Activated CD8-positive, alpha-beta T cell treated with anti-CD3 and anti-CD28 coated beads for 36 hours (primary cell): Measurements from ENCODE around the gene RPP38. TPM values are rescaled to one million over a fixed set of nuclear protein-coding genes. Genes with fewer than 3 reads are reported as not detected.
A peak's percentile ranks its signal among the peaks of the same experiment; 100 is the strongest.

Experiments
- ATAC-seq: fragments of 200-7000 bp; cut with Tn5 transposase; one replicate; pipeline ENCODE4 v1.10.0; 2021; ENCODE audit warnings: mild to moderate bottlenecking, moderate library complexity
- CTCF ChIA-PET: fragments of 350-600 bp; sonication (Branson Sonifier 250); formaldehyde crosslinking; loops from one replicate; lab custom pipeline; 2021; ENCODE audit warnings: antibody characterized with exemption; lab: Charles Lee
- POLR2A ChIA-PET: fragments of 350-600 bp; sonication (Branson Sonifier 250); formaldehyde crosslinking; loops from one replicate; lab custom pipeline; 2021; ENCODE audit warnings: antibody characterized with exemption; lab: Charles Lee
- DNase-seq: peaks from one replicate; pipeline ENCODE4 v3.0.0-alpha.2; 2020
- H3K27ac Mint-ChIP-seq: one replicate; pipeline ENCODE4 v1.8.0; 2021; ENCODE audit warnings: mild to moderate bottlenecking, mixed read lengths
- H3K27me3 Mint-ChIP-seq: one replicate; pipeline ENCODE4 v1.8.0; 2021; ENCODE audit warnings: mixed read lengths
- H3K36me3 Mint-ChIP-seq: one replicate; pipeline ENCODE4 v1.8.0; 2021; ENCODE audit warnings: low read depth, mixed read lengths
- H3K4me1 Mint-ChIP-seq: one replicate; pipeline ENCODE4 v1.8.0; 2021; ENCODE audit warnings: low read depth, mixed read lengths
- H3K4me3 Mint-ChIP-seq: one replicate; pipeline ENCODE4 v1.8.0; 2021; ENCODE audit warnings: mild to moderate bottlenecking, moderate library complexity, mixed read lengths
- H3K9me3 Mint-ChIP-seq: one replicate; pipeline ENCODE4 v1.8.0; 2021; ENCODE audit warnings: mixed read lengths
- intact Hi-C: fragments of 100-400 bp; cut with micrococcal nuclease; formaldehyde crosslinking; loops from one replicate; pipeline ENCODE4 v1.10.0; 2022
- total RNA-seq, 2 experiments: library from RNA; stranded (reverse); gene quantifications; one replicate each; pipeline ENCODE4 v1.2.3, GENCODE V29; 2021
- TF ChIP-seq, protein P1 (sequence below): fragments of 200-600 bp; IDR thresholded peaks from one replicate; pipeline ENCODE4 v1.8.0; 2022; ENCODE audit warnings: antibody characterized with exemption, mild to moderate bottlenecking

The RPP38 gene
- total RNA-seq, 2 experiments from 2014 or later, result 16.2 to 24.2 TPM

DNA sequence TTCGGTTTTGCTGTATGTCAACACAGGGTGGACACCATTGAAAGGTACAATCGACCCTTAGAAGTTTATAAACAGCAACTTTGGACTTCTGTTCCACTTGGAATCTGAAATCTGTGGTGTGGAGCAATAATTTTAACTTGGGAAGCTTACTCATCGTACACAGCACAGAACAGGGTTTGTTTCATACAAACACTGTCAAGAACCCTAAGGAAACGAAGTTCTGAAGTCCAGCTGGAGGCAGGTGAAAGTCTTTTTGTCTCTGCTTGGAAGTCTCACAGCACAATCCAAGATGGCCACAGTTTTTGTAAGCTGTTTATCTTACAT lies 39.8 kb downstream of the RPP38 start:
- H3K36me3 Mint-ChIP-seq, result peaks cover 36% of the 10 kb centered on the region
- H3K4me1 Mint-ChIP-seq, result peaks cover 19% of the 10 kb centered on the region
- POLR2A ChIA-PET, result no interaction called here
- no peaks in the 10 kb centered on the region for H3K27me3 Mint-ChIP-seq
- no peaks in the 10 kb centered on the region for H3K9me3 Mint-ChIP-seq
- CTCF ChIA-PET, result interaction anchor here (1.6 kb wide), 1 partner anchor 9 kb away, joined by 4 read pairs; no protein-coding TSS in a partner anchor
- DNase-seq, result no peak
- H3K27ac Mint-ChIP-seq, result no peak overlapping the region
- intact Hi-C loops, result no loop called here
- TF ChIP-seq, protein P1, sequence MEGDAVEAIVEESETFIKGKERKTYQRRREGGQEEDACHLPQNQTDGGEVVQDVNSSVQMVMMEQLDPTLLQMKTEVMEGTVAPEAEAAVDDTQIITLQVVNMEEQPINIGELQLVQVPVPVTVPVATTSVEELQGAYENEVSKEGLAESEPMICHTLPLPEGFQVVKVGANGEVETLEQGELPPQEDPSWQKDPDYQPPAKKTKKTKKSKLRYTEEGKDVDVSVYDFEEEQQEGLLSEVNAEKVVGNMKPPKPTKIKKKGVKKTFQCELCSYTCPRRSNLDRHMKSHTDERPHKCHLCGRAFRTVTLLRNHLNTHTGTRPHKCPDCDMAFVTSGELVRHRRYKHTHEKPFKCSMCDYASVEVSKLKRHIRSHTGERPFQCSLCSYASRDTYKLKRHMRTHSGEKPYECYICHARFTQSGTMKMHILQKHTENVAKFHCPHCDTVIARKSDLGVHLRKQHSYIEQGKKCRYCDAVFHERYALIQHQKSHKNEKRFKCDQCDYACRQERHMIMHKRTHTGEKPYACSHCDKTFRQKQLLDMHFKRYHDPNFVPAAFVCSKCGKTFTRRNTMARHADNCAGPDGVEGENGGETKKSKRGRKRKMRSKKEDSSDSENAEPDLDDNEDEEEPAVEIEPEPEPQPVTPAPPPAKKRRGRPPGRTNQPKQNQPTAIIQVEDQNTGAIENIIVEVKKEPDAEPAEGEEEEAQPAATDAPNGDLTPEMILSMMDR, result no peak
- H3K4me3 Mint-ChIP-seq, result no peak overlapping the region
- no peak for ATAC-seq

- intact Hi-C loops, result no loop called here
Measured at GRCh38 chr10:15137636-15138035, 40.5 kb downstream of the RPP38 start.

DNA sequence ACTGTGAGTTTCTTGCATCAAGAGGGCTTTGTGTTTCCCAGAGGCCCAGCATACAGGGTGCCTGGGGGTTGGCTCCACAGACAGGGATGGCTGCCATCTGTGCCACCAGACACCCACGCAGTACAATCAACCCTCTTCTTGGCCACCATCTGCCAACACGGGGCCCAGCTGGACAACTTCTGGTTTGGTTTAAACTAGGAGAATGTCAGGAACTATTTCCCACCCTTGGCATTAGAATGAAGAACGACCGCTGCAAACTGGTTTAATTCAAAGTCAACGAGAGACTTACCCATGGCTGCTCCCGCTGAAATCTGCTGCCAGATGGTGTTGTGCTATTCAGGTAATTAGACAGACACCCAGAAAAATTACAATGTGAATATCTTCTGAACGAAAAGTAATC lies 43.5 kb downstream of the RPP38 start:
- intact Hi-C loops, result no loop called here
- DNase-seq, result no peak
- peak overlapping the region; percentile 57 for H3K4me3 Mint-ChIP-seq
- H3K4me1 Mint-ChIP-seq, result peaks cover 38% of the 10 kb centered on the region
- TF ChIP-seq, protein P1, result no peak
- H3K36me3 Mint-ChIP-seq, result peaks cover 20% of the 10 kb centered on the region
- no peaks in the 10 kb centered on the region for H3K27me3 Mint-ChIP-seq
- ChIA-PET CTCF (interaction anchor here (1.3 to 2.7 kb wide), 2 partner anchors 9 to 36 kb away, joined by 4 to 10 read pairs; no protein-coding TSS in a partner anchor), POLR2A (interaction anchor here (1.0 to 1.8 kb wide), 3 partner anchors 12 to 26 kb away, joined by 3 to 6 read pairs (median 4); no protein-coding TSS in a partner anchor)
- H3K27ac Mint-ChIP-seq, result peak overlapping the region; percentile 34
- no peaks in the 10 kb centered on the region for H3K9me3 Mint-ChIP-seq
- no peak for ATAC-seq

More at GRCh38 chr10:15137636-15138035, 40.5 kb downstream of the RPP38 start:
- H3K27ac Mint-ChIP-seq, result no peak overlapping the region
- H3K36me3 Mint-ChIP-seq, result peaks cover 36% of the 10 kb centered on the region
- peaks cover 25% of the 10 kb centered on the region for H3K4me1 Mint-ChIP-seq
- no peak overlapping the region for H3K4me3 Mint-ChIP-seq
- ATAC-seq (no peak), DNase-seq (no peak)
- no peaks in the 10 kb centered on the region for H3K27me3 Mint-ChIP-seq
- CTCF ChIA-PET, result interaction anchor here (1.0 to 1.6 kb wide), 2 partner anchors 9 to 14 kb away, joined by 4 read pairs; no protein-coding TSS in a partner anchor
- TF ChIP-seq, protein P1, result no peak
- POLR2A ChIA-PET, result no interaction called here
- H3K9me3 Mint-ChIP-seq, result no peaks in the 10 kb centered on the region

- POLR2A ChIA-PET, result interaction anchor here (0.9 to 1.8 kb wide), 4 partner anchors 19 to 263 kb away, joined by 3 to 6 read pairs (median 3); partner anchors contain the start of gene SUV39H2
Measured at GRCh38 chr10:15141136-15142054, 44.2 kb downstream of the RPP38 start.

More at GRCh38 chr10:15141136-15142054, 44.2 kb downstream of the RPP38 start:
- TF ChIP-seq, protein P1, result no peak
- H3K4me3 Mint-ChIP-seq, result peak overlapping the region; percentile 57
- H3K4me1 Mint-ChIP-seq, result peaks cover 44% of the 10 kb centered on the region
- CTCF ChIA-PET, result interaction anchor here (1.2 to 2.7 kb wide), 4 partner anchors 9 to 37 kb away, joined by 4 to 10 read pairs (median 5); no protein-coding TSS in a partner anchor
- peak; percentile 78 for ATAC-seq
- H3K36me3 Mint-ChIP-seq, result peaks cover 20% of the 10 kb centered on the region
- H3K27ac Mint-ChIP-seq, result peak overlapping the region; percentile 78
- H3K27me3 Mint-ChIP-seq, result no peaks in the 10 kb centered on the region
- no peaks in the 10 kb centered on the region for H3K9me3 Mint-ChIP-seq
- intact Hi-C loops, result no loop called here
- peak; percentile 60 for DNase-seq
